ENCODE data around the gene HOXB9. TPM values are rescaled to one million over a fixed set of nuclear protein-coding genes. Genes with fewer than 3 reads are reported as not detected.

HOXB9 gene
- 1.4 and 2.5 TPM in 2 replicates for total RNA-seq (2022)
- percentile 36 among the genes with signal in this experiment for Bru-seq, nascent RNA
- percentile 52 among the genes with signal in this experiment for BruChase-seq, experiment 1, labeled RNA remaining after a 6-hour chase
- percentile 52 among the genes with signal in this experiment for BruChase-seq, experiment 2, labeled RNA remaining after a 2-hour chase
- long read RNA-seq, partial matches to known transcripts, result 0 of 1 reads
- long read RNA-seq, other reads (novel, unspliced or antisense), result 0 of 1 reads

DNA sequence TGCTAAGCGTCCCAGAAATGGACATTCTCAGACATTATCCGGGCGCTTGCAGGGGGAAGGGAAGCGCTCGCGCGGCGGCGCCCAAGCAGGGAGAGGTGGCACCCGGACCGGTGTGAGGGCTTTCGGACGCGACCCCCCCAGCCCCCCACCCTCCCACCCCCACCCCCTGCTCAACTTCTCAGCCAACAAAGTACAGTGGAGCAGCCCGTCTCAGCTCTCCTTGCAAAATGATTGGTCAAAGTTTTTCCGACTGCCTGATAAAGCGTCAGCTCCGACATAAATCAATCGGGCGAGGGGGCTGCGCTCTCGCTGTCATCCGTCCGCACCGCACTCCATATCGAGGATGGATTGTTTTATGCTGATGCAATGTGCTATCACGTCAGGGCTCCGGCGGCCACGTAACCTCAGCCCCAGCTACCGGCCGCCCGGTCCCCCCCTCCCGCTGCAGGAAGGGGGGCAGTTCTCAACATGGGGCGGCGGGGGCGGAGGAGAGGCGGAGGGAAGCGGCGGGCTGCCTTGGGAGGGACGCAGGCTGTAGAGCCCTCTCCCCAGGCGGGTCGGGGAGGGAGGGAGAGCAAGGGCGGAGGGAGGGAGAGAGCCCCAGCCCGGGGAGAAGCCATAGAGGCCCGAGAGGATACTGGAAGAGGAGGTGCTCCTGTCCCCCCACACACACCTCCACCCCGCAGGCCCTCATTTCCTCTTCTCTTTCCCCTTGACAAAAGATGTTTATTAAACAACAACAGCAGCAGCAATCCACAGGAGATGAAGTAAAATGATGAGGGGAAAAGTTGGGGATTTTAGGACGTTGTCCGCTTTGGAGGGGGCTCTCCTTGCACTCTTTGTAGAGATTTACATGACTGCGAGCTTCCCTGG lies at the start of gene HOXB9:
TSS of gene HOXB9 (minus strand) at position 114 of the 873 bp plus-strand sequence. CDS start at position 25, 89 bp downstream.
- intact Hi-C loops (cut with micrococcal nuclease), result no loop called here
- Mint-ChIP-seq H3K27ac (ENCODE audit: low read depth, unreplicated experiment) (no peak within 1 kb of the TSS), H3K27me3 (ENCODE audit: insufficient read depth, unreplicated experiment) (peaks cover 99% of the 10 kb centered on the region), H3K4me1 (ENCODE audit: insufficient read depth, unreplicated experiment) (peaks cover 6% of the 10 kb centered on the region), H3K9me3 (ENCODE audit: unreplicated experiment) (no peaks in the 10 kb centered on the region), H3K4me3 (ENCODE audit: unreplicated experiment) (peak within 1 kb of the TSS; percentile 72), H3K36me3 (ENCODE audit: insufficient read depth, unreplicated experiment) (peaks cover 7% of the 10 kb centered on the region)
- no TSS peak for BruUV-seq (replicated peaks)
- peak; percentile 11 for DNase-seq (ENCODE audit: unreplicated experiment)
- ChIA-PET CTCF (interaction anchor here (0.6 to 1.7 kb wide), 10 partner anchors 8 to 842 kb away, joined by 3 to 5 read pairs (median 3); no protein-coding TSS in a partner anchor), POLR2A (interaction anchor here (0.7 to 1.8 kb wide), 5 partner anchors 10 to 574 kb away, joined by 3 to 5 read pairs (median 3); partner anchors contain the start of gene SNF8)
- TF ChIP-seq, protein P1, sequence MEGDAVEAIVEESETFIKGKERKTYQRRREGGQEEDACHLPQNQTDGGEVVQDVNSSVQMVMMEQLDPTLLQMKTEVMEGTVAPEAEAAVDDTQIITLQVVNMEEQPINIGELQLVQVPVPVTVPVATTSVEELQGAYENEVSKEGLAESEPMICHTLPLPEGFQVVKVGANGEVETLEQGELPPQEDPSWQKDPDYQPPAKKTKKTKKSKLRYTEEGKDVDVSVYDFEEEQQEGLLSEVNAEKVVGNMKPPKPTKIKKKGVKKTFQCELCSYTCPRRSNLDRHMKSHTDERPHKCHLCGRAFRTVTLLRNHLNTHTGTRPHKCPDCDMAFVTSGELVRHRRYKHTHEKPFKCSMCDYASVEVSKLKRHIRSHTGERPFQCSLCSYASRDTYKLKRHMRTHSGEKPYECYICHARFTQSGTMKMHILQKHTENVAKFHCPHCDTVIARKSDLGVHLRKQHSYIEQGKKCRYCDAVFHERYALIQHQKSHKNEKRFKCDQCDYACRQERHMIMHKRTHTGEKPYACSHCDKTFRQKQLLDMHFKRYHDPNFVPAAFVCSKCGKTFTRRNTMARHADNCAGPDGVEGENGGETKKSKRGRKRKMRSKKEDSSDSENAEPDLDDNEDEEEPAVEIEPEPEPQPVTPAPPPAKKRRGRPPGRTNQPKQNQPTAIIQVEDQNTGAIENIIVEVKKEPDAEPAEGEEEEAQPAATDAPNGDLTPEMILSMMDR (IDR thresholded peaks at IDR 0.05; ENCODE audit: unreplicated experiment), result no peak

DNA sequence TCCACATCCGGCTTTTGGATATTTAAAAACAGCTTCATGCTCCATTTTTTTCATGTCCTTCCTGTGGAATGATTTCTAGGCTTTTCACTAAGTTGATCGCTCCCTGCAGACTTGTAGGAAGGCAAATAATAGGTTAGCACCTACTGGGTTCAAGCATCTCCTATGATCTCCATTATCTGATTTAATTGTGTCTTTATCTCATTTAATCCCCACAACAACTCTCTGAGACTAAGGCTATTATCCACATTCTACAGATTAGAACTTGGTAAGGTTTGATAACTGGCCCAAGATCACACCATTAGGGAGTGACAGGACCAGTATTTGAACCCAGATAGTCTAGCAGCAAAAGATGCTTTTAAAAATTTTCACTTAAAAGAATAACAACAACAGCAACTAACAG lies 46.2 kb upstream of the HOXB9 start:
- CTCF ChIA-PET, result interaction anchor here (0.5 to 2.9 kb wide), 12 partner anchors 7 to 462 kb away, joined by 3 to 17 read pairs (median 4); partner anchors contain the start of gene HOXB9
- no peak for DNase-seq (ENCODE audit: unreplicated experiment)
- BruUV-seq (replicated peaks), result no TSS peak
- Mint-ChIP-seq H3K4me1 (ENCODE audit: insufficient read depth, unreplicated experiment) (peaks cover 4% of the 10 kb centered on the region), H3K36me3 (ENCODE audit: insufficient read depth, unreplicated experiment) (no peaks in the 10 kb centered on the region), H3K27ac (ENCODE audit: low read depth, unreplicated experiment) (no peak overlapping the region), H3K4me3 (ENCODE audit: unreplicated experiment) (no peak overlapping the region), H3K9me3 (ENCODE audit: unreplicated experiment) (no peaks in the 10 kb centered on the region), H3K27me3 (ENCODE audit: insufficient read depth, unreplicated experiment) (peaks cover 22% of the 10 kb centered on the region)
- TF ChIP-seq, protein P1 (IDR thresholded peaks at IDR 0.05; ENCODE audit: unreplicated experiment), result no peak
- POLR2A ChIA-PET, result interaction anchor here (0.5 to 1.1 kb wide), 4 partner anchors 15 to 243 kb away, joined by 3 to 4 read pairs (median 3); partner anchors contain the start of gene ATP5MC1
- intact Hi-C loops (cut with micrococcal nuclease), result loop anchor here (5.0 kb wide), 1 partner anchor 360 kb away; no protein-coding TSS in a partner anchor

- H3K9me3 Mint-ChIP-seq (ENCODE audit: unreplicated experiment), result no peaks in the 10 kb centered on the region
- no peak overlapping the region for H3K27ac Mint-ChIP-seq (ENCODE audit: low read depth, unreplicated experiment)
- peaks cover 22% of the 10 kb centered on the region for H3K27me3 Mint-ChIP-seq (ENCODE audit: insufficient read depth, unreplicated experiment)
- peak; percentile 75 for DNase-seq (ENCODE audit: unreplicated experiment)
- CTCF ChIA-PET, result interaction anchor here (0.5 to 2.9 kb wide), 18 partner anchors 8 to 699 kb away, joined by 3 to 17 read pairs (median 4); partner anchors contain the start of genes HOXB9 and PRAC2
- peak overlapping the region; percentile 75 for H3K4me3 Mint-ChIP-seq (ENCODE audit: unreplicated experiment)
- TF ChIP-seq, protein P1 (IDR thresholded peaks at IDR 0.05; ENCODE audit: unreplicated experiment), result peak; percentile 87
- no TSS peak for BruUV-seq (replicated peaks)
- POLR2A ChIA-PET, result interaction anchor here (0.5 to 1.1 kb wide), 7 partner anchors 12 to 647 kb away, joined by 3 to 4 read pairs (median 3); partner anchors contain the start of gene ATP5MC1
- intact Hi-C loops (cut with micrococcal nuclease), result loop anchor here (1.0 to 5.0 kb wide), 3 partner anchors 120 to 361 kb away; no protein-coding TSS in a partner anchor
- H3K36me3 Mint-ChIP-seq (ENCODE audit: insufficient read depth, unreplicated experiment), result no peaks in the 10 kb centered on the region
- no peaks in the 10 kb centered on the region for H3K4me1 Mint-ChIP-seq (ENCODE audit: insufficient read depth, unreplicated experiment)
These were observed 45.6 kb upstream of the HOXB9 start for GRCh38 chr17:48671697-48672171.

Measured in MCF 10A (cell line).